HEK293 (cell line): Measurements from ENCODE around the gene MARCHF5.

Source experiments
- BCL6B ChIP-seq: fragments of 450-650 bp; formaldehyde crosslinking; IDR thresholded peaks from 2 replicates; pipeline ENCODE4 v1.5.1; 2017; ENCODE audit warnings: missing biosample characterization, missing genetic modification characterization
- GFI1B ChIP-seq: fragments of 450-650 bp; formaldehyde crosslinking; IDR thresholded peaks from 2 replicates; pipeline ENCODE4 v1.5.1; 2016; ENCODE audit warnings: missing biosample characterization, missing genetic modification characterization
- HOXC10 ChIP-seq: sonication (generic); formaldehyde crosslinking; IDR thresholded peaks from 2 replicates; pipeline ENCODE4 v1.8.1; 2023; ENCODE audit warnings: mild to moderate bottlenecking, missing genetic modification reagents
- KLF17 ChIP-seq: fragments of 450-650 bp; formaldehyde crosslinking; IDR thresholded peaks from 2 replicates; pipeline ENCODE4 v1.5.1; 2016; ENCODE audit warnings: missing biosample characterization, missing genetic modification characterization
- KLF7 ChIP-seq: fragments of 450-650 bp; formaldehyde crosslinking; IDR thresholded peaks from 2 replicates; pipeline ENCODE4 v1.5.1; 2016; ENCODE audit warnings: missing biosample characterization, missing genetic modification characterization, borderline replicate concordance
- MEIS1 ChIP-seq: sonication (generic); formaldehyde crosslinking; IDR thresholded peaks from 2 replicates; pipeline ENCODE4 v1.8.1; 2022; ENCODE audit warnings: missing genetic modification reagents, mild to moderate bottlenecking, borderline replicate concordance
- SCRT1 ChIP-seq: fragments of 450-650 bp; formaldehyde crosslinking; IDR thresholded peaks from 2 replicates; pipeline ENCODE4 v1.5.1; 2016; ENCODE audit warnings: missing biosample characterization, missing genetic modification characterization, borderline replicate concordance
- SP3 ChIP-seq: fragments of 450-650 bp; formaldehyde crosslinking; IDR thresholded peaks from 2 replicates; pipeline ENCODE4 v1.5.1; 2016; ENCODE audit warnings: missing biosample characterization, missing genetic modification characterization
- TSHZ1 ChIP-seq: fragments of 450-650 bp; formaldehyde crosslinking; IDR thresholded peaks from 2 replicates; pipeline ENCODE4 v1.5.1; 2016; ENCODE audit warnings: missing biosample characterization, missing genetic modification characterization, borderline replicate concordance
- ZBTB48 ChIP-seq: fragments of 450-650 bp; formaldehyde crosslinking; IDR thresholded peaks from 2 replicates; pipeline ENCODE4 v1.5.1; 2016; ENCODE audit warnings: missing biosample characterization, missing genetic modification characterization
- ZFP3 ChIP-seq: fragments of 450-650 bp; formaldehyde crosslinking; IDR thresholded peaks from 2 replicates; pipeline ENCODE4 v1.5.1; 2016; ENCODE audit warnings: low read depth, missing biosample characterization, missing genetic modification characterization
- ZFP69B ChIP-seq: fragments of 450-650 bp; formaldehyde crosslinking; IDR thresholded peaks from 2 replicates; pipeline ENCODE4 v1.5.1; 2016; ENCODE audit warnings: missing biosample characterization, missing genetic modification characterization
- ZNF112 ChIP-seq: fragments of 450-650 bp; formaldehyde crosslinking; IDR thresholded peaks from 2 replicates; pipeline ENCODE4 v1.5.0; 2017; ENCODE audit warnings: missing biosample characterization, missing genetic modification characterization
- ZNF148 ChIP-seq: fragments of 450-650 bp; formaldehyde crosslinking; IDR thresholded peaks from 2 replicates; pipeline ENCODE4 v1.5.0; 2017; ENCODE audit warnings: missing biosample characterization, missing genetic modification characterization, borderline replicate concordance
- ZNF202 ChIP-seq: fragments of 450-650 bp; formaldehyde crosslinking; IDR thresholded peaks from 2 replicates; pipeline ENCODE4 v1.5.1; 2016; ENCODE audit warnings: missing biosample characterization, missing genetic modification characterization, borderline replicate concordance
- ZNF239 ChIP-seq: fragments of 450-650 bp; formaldehyde crosslinking; IDR thresholded peaks from 2 replicates; pipeline ENCODE4 v1.5.1; 2016; ENCODE audit warnings: missing biosample characterization, missing genetic modification characterization
- ZNF341 ChIP-seq: fragments of 450-650 bp; formaldehyde crosslinking; IDR thresholded peaks from 2 replicates; pipeline ENCODE4; 2016; ENCODE audit warnings: low read depth, missing biosample characterization, missing genetic modification characterization
- ZNF366 ChIP-seq: fragments of 450-650 bp; formaldehyde crosslinking; conservative IDR thresholded peaks from 2 replicates; pipeline ENCODE4 v1.5.1; 2016; ENCODE audit warnings: missing biosample characterization, missing genetic modification characterization
- ZNF391 ChIP-seq: fragments of 450-650 bp; formaldehyde crosslinking; IDR thresholded peaks from 2 replicates; pipeline ENCODE4 v1.5.1; 2016; ENCODE audit warnings: low read depth, missing biosample characterization, missing genetic modification characterization, borderline replicate concordance
- ZNF416 ChIP-seq: fragments of 450-650 bp; formaldehyde crosslinking; IDR thresholded peaks from 2 replicates; pipeline ENCODE4 v1.5.1; 2016; ENCODE audit warnings: missing biosample characterization, missing genetic modification characterization
- ZNF433 ChIP-seq: fragments of 450-650 bp; formaldehyde crosslinking; IDR thresholded peaks from 2 replicates; pipeline ENCODE4 v1.5.1; 2016; ENCODE audit warnings: missing biosample characterization, missing genetic modification characterization, low read depth
- ZNF510 ChIP-seq: fragments of 450-650 bp; formaldehyde crosslinking; IDR thresholded peaks from 2 replicates; pipeline ENCODE4 v1.5.1; 2018; ENCODE audit warnings: mild to moderate bottlenecking, missing genetic modification characterization, missing biosample characterization; ENCODE audit not compliant: insufficient replicate concordance
- ZNF600 ChIP-seq: fragments of 450-650 bp; formaldehyde crosslinking; IDR thresholded peaks from 2 replicates; pipeline ENCODE4 v1.5.1; 2016; ENCODE audit warnings: missing biosample characterization, missing genetic modification characterization
- ZNF664 ChIP-seq: fragments of 450-650 bp; formaldehyde crosslinking; IDR thresholded peaks from 2 replicates; pipeline ENCODE4 v1.5.1; 2016; ENCODE audit warnings: missing biosample characterization, missing genetic modification characterization
- ZNF692 ChIP-seq: fragments of 450-650 bp; formaldehyde crosslinking; IDR thresholded peaks from 2 replicates; pipeline ENCODE4 v1.5.1; 2016; ENCODE audit warnings: missing biosample characterization, missing genetic modification characterization
- ZNF701 ChIP-seq: fragments of 450-650 bp; formaldehyde crosslinking; IDR thresholded peaks from 2 replicates; pipeline ENCODE4 v1.5.1; 2016; ENCODE audit warnings: missing biosample characterization, missing genetic modification characterization
- ZNF704 ChIP-seq: fragments of 450-650 bp; formaldehyde crosslinking; IDR thresholded peaks from 2 replicates; pipeline ENCODE4 v1.5.1; 2016; ENCODE audit warnings: missing biosample characterization, missing genetic modification characterization
- ZNF830 ChIP-seq: fragments of 450-650 bp; IDR thresholded peaks from 2 replicates; pipeline ENCODE4 v1.5.0; 2018; ENCODE audit warnings: missing biosample characterization, missing genetic modification characterization, low read depth, mild to moderate bottlenecking, moderate library complexity

MARCHF5 gene

GRCh38 chr10:92291921-92292845 lies 1.2 kb downstream of the MARCHF5 start (continued):
- peak; percentile 42; the same call in 1 of the 2 replicates for TF ChIP-seq KLF17 (tag by site-specific recombination)
- TF ChIP-seq TSHZ1 (tag by site-specific recombination) = no peak
- TF ChIP-seq ZNF510 (tag by site-specific recombination) = no peak
- no peak for TF ChIP-seq BCL6B (tag by site-specific recombination)
- no peak for TF ChIP-seq ZNF391
- no peak for TF ChIP-seq ZNF416 (tag by site-specific recombination)
- 0 out of 2 replicates have a peak, but pooled peaks have one; percentile 11 for TF ChIP-seq ZNF366 (tag by site-specific recombination)
- TF ChIP-seq ZNF202 (tag by site-specific recombination) = no peak
- no peak for TF ChIP-seq ZNF433 (tag by site-specific recombination)
- TF ChIP-seq ZNF692 (tag by site-specific recombination) = 0 out of 2 replicates have a peak, but pooled peaks have one; percentile 27
- peak; percentile 17; the same call in 1 of the 2 replicates for TF ChIP-seq ZFP69B (tag by site-specific recombination)
- TF ChIP-seq SP3 (tag by site-specific recombination) = 0 out of 2 replicates have a peak, but pooled peaks have one; percentile 21
- no peak for TF ChIP-seq ZNF701 (tag by site-specific recombination)
- TF ChIP-seq ZBTB48 (tag by site-specific recombination) = no peak
- no peak for TF ChIP-seq ZNF148 (tag by site-specific recombination)
- peak; percentile 40; the same call in 1 of the 2 replicates for TF ChIP-seq ZNF600 (tag by site-specific recombination)
- no peak for TF ChIP-seq ZNF830 (tag by site-specific recombination)
- peak; percentile 66 for TF ChIP-seq ZNF664 (tag by site-specific recombination)
- no peak for TF ChIP-seq SCRT1 (tag by site-specific recombination)
- peak; percentile 62 for TF ChIP-seq ZNF341 (tag by site-specific recombination)
- no peak for TF ChIP-seq HOXC10 (CRISPR knock-in tag)
- TF ChIP-seq GFI1B (tag by site-specific recombination) = no peak
- TF ChIP-seq ZNF112 (tag by site-specific recombination) = no peak
- TF ChIP-seq ZNF239 = no peak
- no peak for TF ChIP-seq KLF7
- TF ChIP-seq MEIS1 (CRISPR knock-in tag) = no peak
- no peak for TF ChIP-seq ZNF704 (tag by site-specific recombination)
- TF ChIP-seq ZFP3 (tag by site-specific recombination) = no peak
